Measurements from ENCODE around the gene REEP5.

DNA sequence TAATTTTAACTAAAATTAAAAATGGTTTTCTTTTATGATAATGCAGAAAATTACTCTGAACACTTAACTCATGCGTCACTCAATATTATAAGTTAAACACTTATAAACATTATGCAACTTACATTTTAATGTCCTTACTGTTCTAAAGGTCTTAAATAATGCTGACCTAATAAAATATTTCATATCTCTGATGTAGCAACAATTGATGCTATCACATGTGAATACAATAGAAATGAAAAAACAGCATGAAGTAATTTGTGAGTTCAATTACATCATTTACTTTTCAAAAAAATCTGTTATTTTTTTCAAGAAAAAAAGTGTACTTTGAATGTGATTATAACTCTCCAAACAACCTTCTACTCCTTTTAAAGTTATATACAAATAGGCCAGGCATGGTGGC, 26.4 kb upstream of the REEP5 start:
- TF ChIP-seq, protein P1, sequence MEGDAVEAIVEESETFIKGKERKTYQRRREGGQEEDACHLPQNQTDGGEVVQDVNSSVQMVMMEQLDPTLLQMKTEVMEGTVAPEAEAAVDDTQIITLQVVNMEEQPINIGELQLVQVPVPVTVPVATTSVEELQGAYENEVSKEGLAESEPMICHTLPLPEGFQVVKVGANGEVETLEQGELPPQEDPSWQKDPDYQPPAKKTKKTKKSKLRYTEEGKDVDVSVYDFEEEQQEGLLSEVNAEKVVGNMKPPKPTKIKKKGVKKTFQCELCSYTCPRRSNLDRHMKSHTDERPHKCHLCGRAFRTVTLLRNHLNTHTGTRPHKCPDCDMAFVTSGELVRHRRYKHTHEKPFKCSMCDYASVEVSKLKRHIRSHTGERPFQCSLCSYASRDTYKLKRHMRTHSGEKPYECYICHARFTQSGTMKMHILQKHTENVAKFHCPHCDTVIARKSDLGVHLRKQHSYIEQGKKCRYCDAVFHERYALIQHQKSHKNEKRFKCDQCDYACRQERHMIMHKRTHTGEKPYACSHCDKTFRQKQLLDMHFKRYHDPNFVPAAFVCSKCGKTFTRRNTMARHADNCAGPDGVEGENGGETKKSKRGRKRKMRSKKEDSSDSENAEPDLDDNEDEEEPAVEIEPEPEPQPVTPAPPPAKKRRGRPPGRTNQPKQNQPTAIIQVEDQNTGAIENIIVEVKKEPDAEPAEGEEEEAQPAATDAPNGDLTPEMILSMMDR (IDR thresholded peaks at IDR 0.05; ENCODE audit: insufficient read depth, low read depth, low read length), result no peak
- no peak for TF ChIP-seq EZH2 (IDR thresholded peaks at IDR 0.05; ENCODE audit: insufficient read depth, low read length)
